H9 (cell line): Measurements from ENCODE around the gene RASSF3. TPM values are rescaled to one million over a fixed set of nuclear protein-coding genes. Genes with fewer than 3 reads are reported as not detected.

Experiments
- DNase-seq: peaks from one replicate; pipeline ENCODE4 v3.0.0-alpha.2; 2017
- H2AFZ ChIP-seq: one replicate; pipeline ENCODE4 v1.6.1; 2013; ENCODE audit warnings: mild to moderate bottlenecking, low read length, control low read depth, moderate library complexity
- H2AK5ac ChIP-seq: 2 replicates; pipeline ENCODE4 v1.6.1; 2013; ENCODE audit warnings: low read length, control low read depth, mixed read lengths; ENCODE audit not compliant: insufficient read length
- H2BK120ac ChIP-seq: one replicate; pipeline ENCODE4 v1.6.1; 2013; ENCODE audit warnings: low read depth, mild to moderate bottlenecking, low read length, control low read depth, inconsistent platforms; ENCODE audit not compliant: poor library complexity, severe bottlenecking
- H2BK12ac ChIP-seq: 2 replicates; pipeline ENCODE4 v1.6.1; 2013; ENCODE audit warnings: low read length, control low read depth, mixed read lengths, low read depth; ENCODE audit not compliant: insufficient read length
- H2BK15ac ChIP-seq: 2 replicates; pipeline ENCODE4 v1.6.1; 2013; ENCODE audit warnings: low read depth, low read length, control low read depth
- H2BK20ac ChIP-seq: one replicate; pipeline ENCODE4 v1.6.1; 2013; ENCODE audit warnings: low read depth, mild to moderate bottlenecking, low read length, control low read depth, inconsistent platforms; ENCODE audit not compliant: poor library complexity, severe bottlenecking
- H2BK5ac ChIP-seq: 2 replicates; pipeline ENCODE4 v1.6.1; 2013; ENCODE audit warnings: low read length, control low read depth, mixed read lengths; ENCODE audit not compliant: insufficient read length
- H3K14ac ChIP-seq: 2 replicates; pipeline ENCODE4 v1.6.1; 2013; ENCODE audit warnings: low read length, control low read depth; ENCODE audit not compliant: insufficient read depth
- H3K18ac ChIP-seq: 2 replicates; pipeline ENCODE4 v1.6.1; 2013; ENCODE audit warnings: low read depth, mild to moderate bottlenecking, mixed read lengths, low read length, control low read depth; ENCODE audit not compliant: insufficient read length
- H3K23ac ChIP-seq: 2 replicates; pipeline ENCODE4 v1.6.1; 2013; ENCODE audit warnings: low read length, control low read depth, mixed read lengths, low read depth; ENCODE audit not compliant: insufficient read length
- H3K23me2 ChIP-seq: 2 replicates; pipeline ENCODE4 v1.6.1; 2013; ENCODE audit warnings: low read depth, mild to moderate bottlenecking, mixed read lengths, low read length, control low read depth; ENCODE audit not compliant: insufficient read length, poor library complexity, severe bottlenecking
- H3K27ac ChIP-seq: 2 replicates; pipeline ENCODE4 v1.5.1; 2013; ENCODE audit warnings: low read length, control low read depth, mixed read lengths, low read depth; ENCODE audit not compliant: insufficient read length
- H3K27me3 ChIP-seq: 2 replicates; pipeline ENCODE4 v1.6.1; 2013; ENCODE audit warnings: low read length, control low read depth, inconsistent platforms; ENCODE audit not compliant: insufficient read depth
- H3K4ac ChIP-seq: 2 replicates; pipeline ENCODE4 v1.6.1; 2013; ENCODE audit warnings: low read depth, mild to moderate bottlenecking, control low read depth, inconsistent platforms, low read length, moderate library complexity
- H3K4me1 ChIP-seq: 2 replicates; pipeline ENCODE4 v1.6.1; 2013; ENCODE audit warnings: low read length, control low read depth, inconsistent platforms; ENCODE audit not compliant: insufficient read depth
- H3K4me2 ChIP-seq: 2 replicates; pipeline ENCODE4 v1.6.1; 2013; ENCODE audit warnings: low read length, control low read depth, mixed read lengths; ENCODE audit not compliant: insufficient read length, insufficient read depth
- H3K56ac ChIP-seq: 2 replicates; pipeline ENCODE4 v1.6.1; 2013; ENCODE audit warnings: low read depth, mild to moderate bottlenecking, mixed read lengths, low read length, control low read depth; ENCODE audit not compliant: insufficient read length
- H3K79me1 ChIP-seq: 2 replicates; pipeline ENCODE4 v1.6.1; 2013; ENCODE audit warnings: low read depth, mild to moderate bottlenecking, moderate library complexity, low read length, control low read depth, inconsistent platforms; ENCODE audit not compliant: insufficient read depth, poor library complexity, severe bottlenecking
- H3K79me2 ChIP-seq: 2 replicates; pipeline ENCODE4 v1.6.1; 2013; ENCODE audit warnings: low read length, control low read depth, inconsistent platforms; ENCODE audit not compliant: insufficient read depth
- H3K9ac ChIP-seq: 2 replicates; pipeline ENCODE4 v1.6.1; 2013; ENCODE audit warnings: low read length, control low read depth, mixed read lengths; ENCODE audit not compliant: insufficient read length; ENCODE audit errors: extremely low read depth
- H3K9me3 ChIP-seq: one replicate; pipeline ENCODE4 v1.6.1; 2013; ENCODE audit warnings: low read depth, low read length, inconsistent platforms; ENCODE audit not compliant: control insufficient read depth
- H3T11ph ChIP-seq: one replicate; pipeline ENCODE4 v1.6.1; 2013; ENCODE audit warnings: mild to moderate bottlenecking, low read length, control low read depth, inconsistent platforms
- H4K20me1 ChIP-seq: one replicate; pipeline ENCODE4 v1.6.1; 2013; ENCODE audit not compliant: control insufficient read depth, insufficient read length, insufficient read depth
- H4K5ac ChIP-seq: 2 replicates; pipeline ENCODE4 v1.6.1; 2013; ENCODE audit warnings: low read depth, mild to moderate bottlenecking, mixed read lengths, low read length, control low read depth; ENCODE audit not compliant: insufficient read length
- H4K8ac ChIP-seq: replicated peaks from 2 replicates; pipeline ENCODE4 v1.6.1; 2013; ENCODE audit warnings: low read length, control low read depth, mixed read lengths, low read depth; ENCODE audit not compliant: insufficient read length
- H4K91ac ChIP-seq: 2 replicates; pipeline ENCODE4 v1.6.1; 2013; ENCODE audit warnings: low read depth, mild to moderate bottlenecking, moderate library complexity, mixed read lengths, low read length, control low read depth; ENCODE audit not compliant: insufficient read length
- H3K27ac Mint-ChIP-seq, 3 experiments: 2 replicates in 2 of 3; 3 replicates in 1 of 3; pipeline ENCODE4 v1.8.0; 2020 to 2021; ENCODE audit warnings: mixed read lengths in 3 of 3, mild to moderate bottlenecking in 1 of 3, moderate library complexity in 1 of 3
- H3K27me3 Mint-ChIP-seq: 2 replicates; pipeline ENCODE4 v1.8.0; 2021; ENCODE audit warnings: low read depth, mild to moderate bottlenecking, moderate library complexity, mixed read lengths
- H3K36me3 Mint-ChIP-seq, 3 experiments: 2 replicates in 2 of 3; 3 replicates in 1 of 3; pipeline ENCODE4 v1.8.0; 2020 to 2021; ENCODE audit warnings: low read depth in 3 of 3, mixed read lengths in 3 of 3; ENCODE audit not compliant: insufficient read depth in 1 of 3
- H3K4me1 Mint-ChIP-seq, 2 experiments: 2 replicates each; pipeline ENCODE4 v1.8.0; 2020; ENCODE audit warnings: mixed read lengths in 2 of 2
- H3K4me3 Mint-ChIP-seq, 2 experiments: 2 replicates in 1 of 2; 3 replicates in 1 of 2; pipeline ENCODE4 v1.8.0; 2020 to 2021; ENCODE audit warnings: mild to moderate bottlenecking in 2 of 2, mixed read lengths in 2 of 2, moderate library complexity in 1 of 2
- H3K9me3 Mint-ChIP-seq, 2 experiments: 2 replicates in 1 of 2; 3 replicates in 1 of 2; pipeline ENCODE4 v1.8.0; 2020; ENCODE audit warnings: mild to moderate bottlenecking in 2 of 2, mixed read lengths in 2 of 2, moderate library complexity in 1 of 2
- WGBS: extraction: QIAGEN DNeasy Blood & Tissue Kit; methylation state at CpG from one replicate; pipeline ENCODE4 v1.1.7; 2013; ENCODE audit warnings: missing lambda C conversion rate, low lambda C conversion rate, mixed read lengths; ENCODE audit not compliant: insufficient read length; ENCODE audit errors: extremely low coverage; 5-methylcytosine and 5-hydroxymethylcytosine counted together
- total RNA-seq: library from RNA; stranded (reverse); gene quantifications from 2 replicates; pipeline ENCODE4 v1.2.1, GENCODE V29; 2021
- TF ChIP-seq, protein P1 (sequence below): fragments of 200-600 bp; sonication (generic); conservative IDR thresholded peaks from 3 replicates; pipeline ENCODE4 v1.8.0; 2021; ENCODE audit warnings: antibody characterized with exemption, mild to moderate bottlenecking

RASSF3 gene
- total RNA-seq, 1 experiment from 2014 or later = 45.1 TPM

DNA sequence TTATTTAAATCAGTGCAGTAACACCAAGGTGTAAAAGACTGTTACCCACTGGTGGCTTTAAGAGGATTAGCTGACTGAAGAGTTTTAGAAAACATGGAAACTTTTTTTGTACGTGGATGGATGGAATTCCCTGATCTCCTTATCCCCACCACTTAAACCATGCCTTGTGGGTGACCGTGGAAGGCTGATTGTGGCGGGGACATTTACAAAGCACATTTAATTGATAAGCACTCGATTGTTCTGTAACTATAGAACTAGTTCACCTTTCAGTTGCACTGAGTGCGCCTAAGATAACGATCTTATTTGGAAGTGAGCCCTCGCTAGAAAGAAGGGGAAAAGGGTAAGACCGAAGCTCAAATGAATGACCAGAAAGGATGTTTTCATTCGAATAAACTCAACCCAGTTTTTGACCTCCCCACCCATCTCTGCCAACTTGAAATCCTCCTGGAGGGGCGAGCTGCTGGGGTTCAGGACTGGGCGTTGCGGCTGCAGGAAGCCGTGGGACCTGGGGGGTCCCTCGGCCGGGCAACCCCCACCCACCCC, 688 bp upstream of the RASSF3 start:
- Histone ChIP-seq H3K27me3 (no peaks in the 10 kb centered on the region), H3K18ac (peak overlapping the region; percentile 30), H3K79me2 (peaks cover 20% of the 10 kb centered on the region; the same call in 1 of the 2 replicates), H3K56ac (no peak overlapping the region), H3K9ac (peak overlapping the region; percentile 62), H3K27ac (peak overlapping the region; percentile 62), H2BK5ac (no peak overlapping the region), H3K14ac (0 out of 2 replicates have a peak overlapping the region, but pooled peaks have one; percentile 51), H3K4me2 (peak overlapping the region; percentile 90), H4K91ac (no peak overlapping the region), H3K4ac (no peak overlapping the region), H2BK120ac (no peak overlapping the region), H4K20me1 (no peaks in the 10 kb centered on the region), H2BK20ac (no peak overlapping the region), H3T11ph (no peak overlapping the region), H3K23ac (no peak overlapping the region), H3K23me2 (peaks cover 24% of the 10 kb centered on the region), H3K79me1 (peaks cover 8% of the 10 kb centered on the region), H4K8ac (no peak overlapping the region), H2AFZ (no peak overlapping the region), H4K5ac (no peak overlapping the region), H3K4me1 (no peaks in the 10 kb centered on the region), H2AK5ac (no peak overlapping the region), H2BK12ac (no peak overlapping the region), H3K9me3 (no peaks in the 10 kb centered on the region), H2BK15ac (no peak overlapping the region)
- Mint-ChIP-seq H3K9me3 (no peaks in the 10 kb centered on the region), H3K36me3 (peaks cover 3 to 6% (median 6%) of the 10 kb centered on the region in 3 experiments; a peak in 4 of 7 replicates), H3K27me3 (no peaks in the 10 kb centered on the region), H3K4me1 (peaks cover 17 to 24% of the 10 kb centered on the region in 2 experiments), H3K27ac (peak overlapping the region; percentile 92 to 97 (median 94)), H3K4me3 (peak overlapping the region; percentile 86 to 87)
- no CpG with 5 or more reads among the region's 15 CpGs for WGBS
- DNase-seq = no peak
- TF ChIP-seq, protein P1, sequence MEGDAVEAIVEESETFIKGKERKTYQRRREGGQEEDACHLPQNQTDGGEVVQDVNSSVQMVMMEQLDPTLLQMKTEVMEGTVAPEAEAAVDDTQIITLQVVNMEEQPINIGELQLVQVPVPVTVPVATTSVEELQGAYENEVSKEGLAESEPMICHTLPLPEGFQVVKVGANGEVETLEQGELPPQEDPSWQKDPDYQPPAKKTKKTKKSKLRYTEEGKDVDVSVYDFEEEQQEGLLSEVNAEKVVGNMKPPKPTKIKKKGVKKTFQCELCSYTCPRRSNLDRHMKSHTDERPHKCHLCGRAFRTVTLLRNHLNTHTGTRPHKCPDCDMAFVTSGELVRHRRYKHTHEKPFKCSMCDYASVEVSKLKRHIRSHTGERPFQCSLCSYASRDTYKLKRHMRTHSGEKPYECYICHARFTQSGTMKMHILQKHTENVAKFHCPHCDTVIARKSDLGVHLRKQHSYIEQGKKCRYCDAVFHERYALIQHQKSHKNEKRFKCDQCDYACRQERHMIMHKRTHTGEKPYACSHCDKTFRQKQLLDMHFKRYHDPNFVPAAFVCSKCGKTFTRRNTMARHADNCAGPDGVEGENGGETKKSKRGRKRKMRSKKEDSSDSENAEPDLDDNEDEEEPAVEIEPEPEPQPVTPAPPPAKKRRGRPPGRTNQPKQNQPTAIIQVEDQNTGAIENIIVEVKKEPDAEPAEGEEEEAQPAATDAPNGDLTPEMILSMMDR = no peak
